GM18508 (cell line): ENCODE results near the gene RALY.

Source experiments
- ATAC-seq: cut with Tn5 transposase; IDR thresholded peaks from one replicate; pipeline ENCODE4 v1.9.1; 2021; ENCODE audit warnings: moderate number of reproducible peaks; ENCODE audit not compliant: insufficient read depth, unreplicated experiment

The RALY gene

GRCh38 chr20:34072778-34073177 lies 79.1 kb downstream of the RALY start:
- no peak for ATAC-seq

GRCh38 chr20:34074101-34074760 lies 80.5 kb downstream of the RALY start:
- no peak for ATAC-seq

- no peak for ATAC-seq
Observed at GRCh38 chr20:34075647-34076046, 81.9 kb downstream of the RALY start.

GRCh38 chr20:34076952-34077351 lies 83.2 kb downstream of the RALY start:
- no peak for ATAC-seq

GRCh38 chr20:34078540-34078939 lies 84.8 kb downstream of the RALY start:
- no peak for ATAC-seq

- no peak for ATAC-seq
Observed at GRCh38 chr20:34079818-34080217, 86.1 kb downstream of the RALY start.

- no peak for ATAC-seq
Observed at GRCh38 chr20:34082232-34082887, 88.6 kb downstream of the RALY start.

- ATAC-seq = no peak
Observed at GRCh38 chr20:34083137-34083536, 89.4 kb downstream of the RALY start.

- ATAC-seq = no peak
Observed at GRCh38 chr20:34083781-34084180, 90.1 kb downstream of the RALY start.

GRCh38 chr20:34084227-34084923 lies 90.7 kb downstream of the RALY start:
- ATAC-seq = no peak

GRCh38 chr20:34085544-34086040 lies 91.9 kb downstream of the RALY start:
- no peak for ATAC-seq

GRCh38 chr20:34088305-34089174 lies 94.8 kb downstream of the RALY start:
- ATAC-seq = no peak

GRCh38 chr20:34089175-34089479 lies 95.4 kb downstream of the RALY start:
- no peak for ATAC-seq

GRCh38 chr20:34089655-34090345 lies 96.1 kb downstream of the RALY start:
- ATAC-seq = no peak

GRCh38 chr20:34090645-34091044 lies 96.9 kb downstream of the RALY start:
- no peak for ATAC-seq

GRCh38 chr20:34091637-34092200 lies 98.0 kb downstream of the RALY start:
- ATAC-seq = no peak

- ATAC-seq = no peak
Observed at GRCh38 chr20:34093895-34094294, 100.2 kb downstream of the RALY start.

GRCh38 chr20:34095825-34096224 lies 102.1 kb downstream of the RALY start:
- no peak for ATAC-seq

- no peak for ATAC-seq
Observed at GRCh38 chr20:34096699-34097444, 103.2 kb downstream of the RALY start.
